ENCODE data around the gene UBXN1.

Gene UBXN1
- long read RNA-seq, transcript UBXN1-201 (8 exons, 1,291 nt): minor isoform, 6 of 2,255 reads
- long read RNA-seq, transcript UBXN1-217 (10 exons, 943 nt): minor isoform, 49 of 2,255 reads
- long read RNA-seq, transcript UBXN1-202 (9 exons, 1,153 nt): major isoform, 2,080 of 2,255 reads
- long read RNA-seq, transcript UBXN1-206 (8 exons, 1,257 nt): minor isoform, 19 of 2,255 reads
- long read RNA-seq, partial matches to known transcripts: 25 of 2,255 reads
- long read RNA-seq, other reads (novel, unspliced or antisense): 69 of 2,255 reads

- peak within 1 kb of the TSS; percentile 89 for H3K27ac ChIP-seq (replicated peaks)
- TF ChIP-seq REST (IDR thresholded peaks at IDR 0.05; ENCODE audit: insufficient replicate concordance, low read depth): peak; percentile 36
- TF ChIP-seq SPI1 (IDR thresholded peaks at IDR 0.05; ENCODE audit: borderline replicate concordance, low read depth): peak; percentile 94
- TF ChIP-seq GABPA (IDR thresholded peaks at IDR 0.05; ENCODE audit: low read depth): peak; percentile 84
- TF ChIP-seq CTCF (IDR thresholded peaks at IDR 0.05; ENCODE audit: insufficient read depth, low read length): no peak
- peak; percentile 74; the same call in 1 of the 2 replicates for TF ChIP-seq POLR2AphosphoS5 (IDR thresholded peaks at IDR 0.05; ENCODE audit: low read depth)
- H3K4me3 ChIP-seq (replicated peaks; ENCODE audit: insufficient read depth, low read length): peak within 1 kb of the TSS; percentile 100
- no peaks in the 10 kb centered on the region for H3K27me3 ChIP-seq (ENCODE audit: insufficient read depth, poor library complexity, severe bottlenecking)
- DNase-seq (ENCODE audit: low read depth in 1 of 2, low spot score in 1 of 2): peak; percentile 92
Observed at GRCh38 chr11:62678770-62679696, at the start of gene UBXN1. Gene UBXN1 (minus strand): TSS chr11:62679073. CDS start chr11:62678923, 150 bp downstream.

GRCh38 chr11:62728171-62728988 lies 49.5 kb upstream of the UBXN1 start, which contains the start of gene TTC9C:
Gene TTC9C (plus strand): TSS chr11:62728486. CDS start chr11:62728849, 363 bp downstream.
- peak; percentile 84 to 89 for DNase-seq (ENCODE audit: low read depth in 1 of 2, low spot score in 1 of 2)

More at GRCh38 chr11:62728171-62728988, 49.5 kb upstream of the UBXN1 start, which contains the start of gene TTC9C:
- Histone ChIP-seq H3K4me3 (replicated peaks; ENCODE audit: insufficient read depth, low read length) (peak within 1 kb of the TSS; percentile 93), H3K27ac (replicated peaks) (peak within 1 kb of the TSS; percentile 89), H3K27me3 (ENCODE audit: insufficient read depth, poor library complexity, severe bottlenecking) (no peaks in the 10 kb centered on the region)
- TF ChIP-seq CTCF (IDR thresholded peaks at IDR 0.05; ENCODE audit: insufficient read depth, low read length): no peak
- TF ChIP-seq REST (IDR thresholded peaks at IDR 0.05; ENCODE audit: insufficient replicate concordance, low read depth): no peak
- peak; percentile 66; the same call in 1 of the 2 replicates for TF ChIP-seq POLR2AphosphoS5 (IDR thresholded peaks at IDR 0.05; ENCODE audit: low read depth)
- TF ChIP-seq SPI1 (IDR thresholded peaks at IDR 0.05; ENCODE audit: borderline replicate concordance, low read depth): peak; percentile 63
- peak; percentile 91 for TF ChIP-seq GABPA (IDR thresholded peaks at IDR 0.05; ENCODE audit: low read depth)
